Keratinocyte (primary cell): Measurements from ENCODE around the gene IFI35.

ENCODE experiments used
- EZH2 ChIP-seq: IDR thresholded peaks from one replicate; pipeline ENCODE4 v1.6.1; 2012; ENCODE audit warnings: inconsistent platforms, mild to moderate bottlenecking, low read length, moderate library complexity
- TF ChIP-seq, protein P1 (sequence below), 3 experiments: IDR thresholded peaks in 1 of 3; conservative IDR thresholded peaks in 1 of 3; optimal IDR thresholded peaks in 1 of 3; 2 replicates in 2 of 3; 3 replicates in 1 of 3; pipeline versions ENCODE3 to v1.5.1; 2011; ENCODE audit warnings: low read length in 3 of 3, mild to moderate bottlenecking in 3 of 3, moderate library complexity in 2 of 3, control low read depth in 1 of 3, inconsistent platforms in 1 of 3; ENCODE audit not compliant: insufficient read depth in 2 of 3; ENCODE audit errors: extremely low read depth in 1 of 3

DNA sequence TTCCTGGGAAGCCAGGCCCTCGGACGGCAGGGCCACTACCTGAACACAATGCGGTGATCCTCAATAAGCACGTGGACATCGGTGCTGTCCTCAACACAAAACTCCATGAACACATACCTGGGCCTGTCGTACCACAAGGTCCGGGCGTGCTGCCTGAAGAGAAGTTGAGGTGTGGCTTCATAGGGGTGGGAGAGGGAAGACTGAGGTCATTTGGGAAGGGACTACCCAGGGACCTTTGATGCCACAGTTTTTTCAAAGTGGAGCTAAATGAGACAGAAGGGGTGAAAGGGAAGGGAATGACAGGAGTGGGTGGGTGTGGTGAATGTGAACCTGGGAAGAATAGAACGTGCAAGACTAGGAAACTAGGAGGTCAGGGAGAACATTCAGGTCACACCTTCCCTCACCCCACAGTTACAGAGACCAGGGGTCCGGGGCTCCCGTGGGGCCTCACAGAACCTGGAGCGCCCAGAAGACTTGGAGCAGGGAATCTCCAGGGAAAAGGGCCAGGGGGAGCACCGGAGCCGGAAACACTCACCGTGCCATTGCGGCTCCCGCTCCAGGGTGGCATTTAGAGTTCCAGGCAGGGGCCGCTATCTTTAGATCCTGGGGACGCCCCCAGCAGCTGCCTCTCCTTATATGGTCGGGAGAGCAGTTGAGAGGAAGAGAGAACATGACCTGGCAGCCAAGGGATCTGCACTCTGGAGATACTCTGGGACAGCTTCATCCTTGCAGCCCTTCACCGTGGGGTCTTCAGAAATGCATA, 26.9 kb upstream of the IFI35 start, which contains the start of gene PTGES3L:
- TF ChIP-seq, protein P1, sequence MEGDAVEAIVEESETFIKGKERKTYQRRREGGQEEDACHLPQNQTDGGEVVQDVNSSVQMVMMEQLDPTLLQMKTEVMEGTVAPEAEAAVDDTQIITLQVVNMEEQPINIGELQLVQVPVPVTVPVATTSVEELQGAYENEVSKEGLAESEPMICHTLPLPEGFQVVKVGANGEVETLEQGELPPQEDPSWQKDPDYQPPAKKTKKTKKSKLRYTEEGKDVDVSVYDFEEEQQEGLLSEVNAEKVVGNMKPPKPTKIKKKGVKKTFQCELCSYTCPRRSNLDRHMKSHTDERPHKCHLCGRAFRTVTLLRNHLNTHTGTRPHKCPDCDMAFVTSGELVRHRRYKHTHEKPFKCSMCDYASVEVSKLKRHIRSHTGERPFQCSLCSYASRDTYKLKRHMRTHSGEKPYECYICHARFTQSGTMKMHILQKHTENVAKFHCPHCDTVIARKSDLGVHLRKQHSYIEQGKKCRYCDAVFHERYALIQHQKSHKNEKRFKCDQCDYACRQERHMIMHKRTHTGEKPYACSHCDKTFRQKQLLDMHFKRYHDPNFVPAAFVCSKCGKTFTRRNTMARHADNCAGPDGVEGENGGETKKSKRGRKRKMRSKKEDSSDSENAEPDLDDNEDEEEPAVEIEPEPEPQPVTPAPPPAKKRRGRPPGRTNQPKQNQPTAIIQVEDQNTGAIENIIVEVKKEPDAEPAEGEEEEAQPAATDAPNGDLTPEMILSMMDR (optimal IDR thresholded peaks at IDR 0.05 in 1 of 3, IDR thresholded peaks at IDR 0.05 in 1 of 3, conservative IDR thresholded peaks at IDR 0.05 in 1 of 3; ENCODE audit: extremely low read depth in 1 of 3, insufficient read depth in 2 of 3, low read length in 3 of 3) = no peak
- no peak for TF ChIP-seq EZH2
